Globus pallidus (tissue), 1 donor: ENCODE measurements around the gene ZNF521.

Source experiments
- DNase-seq: peaks from one replicate; pipeline ENCODE4 v3.0.0-alpha.2; 2015; ENCODE audit warnings: low spot score

Gene ZNF521

DNA sequence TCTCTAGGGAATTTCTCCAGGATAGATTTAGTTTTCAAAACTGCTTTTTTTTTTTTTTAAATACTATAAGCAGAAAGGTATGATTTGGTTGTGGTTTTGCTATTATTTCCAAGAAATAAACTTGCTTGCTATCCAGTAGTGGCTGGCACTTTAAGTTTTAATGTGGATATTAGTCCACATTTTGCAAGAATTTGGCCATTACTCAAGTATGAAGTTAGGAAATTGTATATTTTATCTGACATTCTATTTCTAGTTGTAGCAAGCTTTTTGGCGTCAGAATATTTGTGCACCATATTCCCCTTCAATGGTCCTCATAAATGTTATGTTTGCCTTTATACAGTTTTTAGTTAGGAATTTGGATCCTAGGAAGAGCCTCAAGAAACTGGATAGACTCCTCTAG is 226.3 kb downstream of the ZNF521 start:
- DNase-seq = no peak

DNA sequence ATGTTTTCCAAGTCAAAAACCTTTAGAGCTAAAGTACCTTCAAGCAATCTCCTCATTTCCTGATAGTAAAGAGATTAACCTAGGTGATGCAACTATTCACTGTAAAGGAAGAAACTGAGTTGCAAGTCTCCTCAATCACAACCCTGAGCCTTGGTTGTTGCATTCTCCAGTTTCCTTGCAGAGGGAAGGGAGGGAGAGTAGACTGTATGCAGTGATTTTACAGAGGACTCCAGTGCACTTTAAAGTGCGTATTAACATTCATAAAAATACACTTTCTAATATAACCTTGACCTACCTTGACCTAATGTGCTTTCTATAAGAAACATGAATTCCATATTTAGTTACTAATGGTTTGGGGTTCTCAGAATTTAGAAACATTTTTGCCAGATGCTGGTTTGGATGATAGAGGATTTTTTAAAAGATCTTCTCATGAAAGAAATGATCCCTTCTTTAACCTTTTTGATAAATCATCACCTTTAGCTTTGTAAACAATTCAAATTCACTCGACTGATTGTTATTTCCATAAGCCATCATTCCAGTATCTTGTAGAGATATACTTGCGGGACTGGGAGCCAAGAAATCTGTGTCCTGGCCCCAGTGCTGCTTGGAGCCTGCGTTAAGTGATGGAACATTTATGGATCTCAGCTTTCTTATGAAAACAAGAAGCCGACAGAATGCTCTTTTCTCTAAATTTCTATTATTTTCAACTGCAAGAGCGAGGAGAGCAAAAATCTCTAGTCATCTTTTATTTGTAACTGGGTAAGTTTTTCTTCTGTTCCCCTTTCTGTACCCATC is 228.3 kb downstream of the ZNF521 start:
- DNase-seq = no peak

DNA sequence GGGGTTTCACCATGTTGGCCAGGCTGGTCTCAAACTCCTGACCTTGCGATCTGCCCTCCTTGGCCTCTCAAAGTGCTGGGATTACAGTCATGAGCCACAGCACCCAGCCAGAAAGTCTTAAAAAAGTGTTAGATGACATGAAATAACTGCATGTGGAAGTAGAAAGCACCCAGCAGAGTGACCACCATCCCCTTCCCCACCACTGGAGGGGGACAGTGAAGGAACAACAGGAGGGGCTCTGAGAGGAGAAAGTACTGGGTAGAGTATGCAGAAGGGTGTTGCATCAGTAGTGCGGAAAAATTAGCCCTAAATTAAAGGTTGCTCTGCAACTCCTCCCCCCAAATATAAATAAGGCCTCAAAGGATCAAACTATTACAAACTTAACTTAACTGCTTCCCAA is 230.5 kb downstream of the ZNF521 start:
- DNase-seq = no peak

DNA sequence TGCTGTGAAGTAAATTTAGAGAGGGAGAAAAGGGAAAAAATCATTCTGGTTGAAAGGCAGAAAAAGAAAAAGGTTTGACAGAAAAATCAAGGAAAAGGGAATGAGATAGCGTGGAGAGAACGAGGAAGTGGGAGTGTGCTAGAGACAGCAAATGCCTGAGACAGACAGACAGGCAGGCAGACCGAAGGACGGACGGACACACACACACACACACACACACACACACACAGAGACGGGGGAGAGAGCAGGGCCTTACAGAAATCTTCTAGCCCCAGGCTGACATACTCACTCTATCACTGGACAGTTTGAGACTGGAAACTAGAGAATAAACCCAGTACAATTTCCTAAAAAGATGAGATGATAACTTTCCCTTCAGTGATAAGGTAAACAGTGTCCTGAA is 238.4 kb downstream of the ZNF521 start:
- no peak for DNase-seq

DNA sequence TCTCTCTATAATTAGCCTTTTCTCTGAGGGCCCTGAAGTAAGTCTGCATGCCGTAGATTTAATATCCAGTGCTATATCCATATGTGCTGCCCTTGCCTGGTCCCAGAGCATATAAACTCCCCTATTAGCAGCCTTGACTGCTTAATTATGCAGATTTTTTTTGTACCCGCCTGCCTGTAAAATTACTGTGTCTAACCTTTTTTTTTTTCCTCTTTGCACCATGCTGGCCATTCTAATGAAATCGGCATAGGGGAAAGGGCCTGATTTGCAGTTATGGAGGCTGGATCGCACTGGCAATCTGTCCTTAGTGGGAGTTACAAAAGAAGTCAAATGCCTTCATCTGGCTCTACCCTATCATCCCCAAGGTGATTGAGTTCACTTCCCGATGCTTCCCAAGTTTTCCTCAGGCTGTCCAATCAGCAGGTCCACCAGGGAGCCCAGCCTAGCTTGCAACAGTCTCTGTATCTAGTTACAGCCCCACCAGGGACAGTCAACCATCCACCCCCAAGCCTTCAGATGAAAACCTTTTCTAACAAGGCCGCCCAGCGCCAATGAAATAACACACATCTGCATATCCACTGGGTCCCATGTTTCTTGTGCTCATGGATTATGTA is 239.0 kb downstream of the ZNF521 start:
- DNase-seq = no peak

DNA sequence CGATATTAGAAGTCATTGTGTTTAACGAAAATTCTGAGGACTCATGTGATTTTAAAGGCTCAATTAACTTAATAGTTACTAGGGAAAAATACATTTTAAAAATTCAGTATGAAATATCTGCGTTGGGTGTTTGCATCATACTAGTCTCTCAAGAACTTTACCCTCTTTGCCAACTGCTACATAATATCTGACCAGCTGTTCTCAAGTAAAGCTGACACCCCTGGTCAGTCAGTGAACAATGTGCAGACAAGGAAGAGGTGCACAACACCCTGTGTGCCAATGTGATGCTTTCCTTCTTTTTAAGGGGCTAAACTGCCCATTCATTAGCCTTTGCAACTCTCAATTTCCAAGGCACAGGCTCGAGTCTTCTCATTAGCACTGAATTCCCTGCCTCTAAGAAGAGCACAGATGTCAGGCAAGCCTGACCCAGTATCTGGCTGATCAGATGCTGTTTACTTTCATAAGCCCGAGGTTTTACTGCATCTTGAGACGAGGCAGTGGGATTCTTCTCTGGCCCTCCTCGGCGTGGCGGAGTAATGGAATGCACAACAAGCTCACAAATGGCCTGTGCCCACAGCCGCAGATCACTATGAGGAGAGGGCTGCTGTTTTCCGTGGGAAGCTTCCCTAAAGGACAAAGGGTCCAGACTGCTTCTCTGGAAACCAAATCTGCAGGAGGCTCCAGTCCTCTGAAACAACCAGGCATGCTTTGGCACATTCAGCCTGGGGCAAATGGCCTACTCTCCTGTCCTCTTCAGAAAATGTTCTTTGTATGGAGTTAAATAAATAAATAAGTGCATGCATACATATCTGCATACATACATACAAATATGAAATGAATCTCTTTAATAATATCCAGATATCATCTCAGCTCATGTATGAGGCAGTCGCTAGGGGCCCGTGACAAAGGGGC is 240.3 kb downstream of the ZNF521 start:
- no peak for DNase-seq

DNA sequence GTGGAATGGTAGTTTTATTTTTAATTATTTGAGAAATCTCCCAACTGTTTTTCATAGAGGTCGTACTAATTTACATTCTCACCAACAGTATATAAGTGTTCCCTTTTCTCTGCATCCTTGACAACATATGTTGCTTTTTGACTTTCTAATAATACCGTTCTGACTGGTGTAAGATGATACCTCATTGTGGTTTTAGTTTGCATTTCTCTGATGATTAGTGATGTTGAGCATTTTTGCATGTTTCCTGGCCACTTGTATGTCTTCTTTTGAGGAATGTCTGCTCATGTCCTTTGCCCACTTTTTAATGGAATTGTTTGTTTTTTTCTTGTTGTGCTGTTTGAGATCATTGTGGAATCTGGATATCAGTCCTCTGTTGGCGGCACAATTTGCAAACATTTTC is 242.5 kb downstream of the ZNF521 start:
- no peak for DNase-seq

DNA sequence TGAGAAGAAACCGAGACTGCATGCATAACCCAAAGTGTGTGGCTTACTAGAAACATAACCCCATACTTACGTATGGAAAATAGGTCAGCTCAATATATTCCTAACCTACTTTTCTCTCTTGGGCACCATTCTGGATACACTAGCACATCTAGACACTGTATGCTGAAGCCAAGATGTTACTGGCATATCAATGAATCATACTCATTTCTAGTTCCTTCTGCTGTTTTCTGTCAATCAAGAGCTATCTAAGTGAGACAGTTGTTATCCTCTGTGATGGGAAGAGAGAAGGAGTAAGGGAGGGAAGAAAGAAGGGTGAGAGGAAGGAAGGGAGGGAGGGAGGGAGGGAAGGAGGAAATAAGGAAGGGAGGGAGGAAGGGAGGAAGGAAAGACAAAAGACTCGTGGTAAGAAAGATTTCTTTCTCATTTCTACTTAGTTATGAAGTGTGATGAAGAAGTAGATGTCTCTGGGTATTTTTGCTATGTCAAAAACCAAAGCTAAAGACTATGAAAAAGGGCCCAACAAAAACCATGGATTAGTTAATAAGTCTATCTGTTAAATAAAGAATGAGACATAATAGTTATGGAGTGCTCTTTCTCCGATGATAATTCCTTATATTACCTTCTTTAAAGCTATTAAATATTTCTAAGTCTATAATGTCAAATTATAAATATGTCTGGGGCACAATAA is 248.4 kb downstream of the ZNF521 start:
- DNase-seq = no peak

DNA sequence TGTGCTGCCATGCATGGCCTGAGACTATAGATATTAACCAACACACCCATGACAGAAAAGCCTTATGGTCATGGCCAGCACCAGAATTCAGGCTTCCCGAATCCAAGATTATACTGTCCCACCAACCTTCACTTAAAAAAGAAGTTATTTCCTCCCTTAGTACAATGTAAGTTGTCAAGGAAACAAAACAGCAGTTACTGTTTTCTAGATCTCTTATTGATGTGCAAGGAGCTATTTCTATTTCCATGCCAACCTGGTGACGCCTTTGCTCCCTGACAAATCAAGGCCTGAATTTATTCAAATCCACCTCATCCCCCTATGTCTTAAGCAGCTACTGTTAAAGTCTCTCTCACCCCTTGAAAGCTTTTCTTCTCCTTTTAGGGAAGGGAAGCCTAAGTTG is 249.3 kb downstream of the ZNF521 start:
- DNase-seq = no peak

DNA sequence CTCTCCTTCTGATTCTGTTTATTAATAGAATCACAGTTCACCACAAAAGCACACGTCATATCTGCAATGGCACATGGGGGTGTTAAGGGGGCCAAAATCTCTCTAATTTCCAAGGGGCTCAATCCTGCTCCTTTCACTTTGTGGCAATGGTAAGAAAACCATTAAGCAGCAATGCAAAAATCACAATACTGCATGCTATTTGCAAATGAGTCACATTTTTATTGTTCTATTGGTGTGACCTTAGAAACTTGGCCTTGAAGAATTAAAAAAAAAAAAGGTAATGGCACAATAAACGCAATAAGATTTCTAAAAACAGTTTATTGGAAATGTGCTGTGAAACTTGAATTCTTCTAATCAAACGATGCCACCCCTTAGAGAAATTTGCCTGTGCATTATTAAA is 251.5 kb downstream of the ZNF521 start:
- no peak for DNase-seq

DNA sequence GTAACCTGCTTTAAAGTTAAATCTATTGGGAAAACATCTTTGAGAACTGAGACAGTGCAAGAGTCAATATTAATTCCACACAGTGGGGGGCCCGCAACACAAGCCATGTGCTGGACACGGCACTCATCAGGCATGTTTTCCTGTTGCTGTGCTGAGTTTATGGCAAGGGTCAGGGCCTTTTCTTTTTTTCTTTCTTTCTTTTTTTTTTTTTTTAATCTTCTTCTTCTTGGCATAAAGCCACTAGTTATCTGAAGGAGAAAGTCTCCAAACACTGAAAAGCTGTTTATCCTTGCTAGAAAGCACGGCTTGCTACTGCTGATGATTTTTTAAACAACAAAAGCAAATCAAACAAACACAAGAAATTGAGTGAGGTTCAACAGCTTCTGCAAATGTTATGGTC is 252.1 kb downstream of the ZNF521 start:
- no peak for DNase-seq

DNA sequence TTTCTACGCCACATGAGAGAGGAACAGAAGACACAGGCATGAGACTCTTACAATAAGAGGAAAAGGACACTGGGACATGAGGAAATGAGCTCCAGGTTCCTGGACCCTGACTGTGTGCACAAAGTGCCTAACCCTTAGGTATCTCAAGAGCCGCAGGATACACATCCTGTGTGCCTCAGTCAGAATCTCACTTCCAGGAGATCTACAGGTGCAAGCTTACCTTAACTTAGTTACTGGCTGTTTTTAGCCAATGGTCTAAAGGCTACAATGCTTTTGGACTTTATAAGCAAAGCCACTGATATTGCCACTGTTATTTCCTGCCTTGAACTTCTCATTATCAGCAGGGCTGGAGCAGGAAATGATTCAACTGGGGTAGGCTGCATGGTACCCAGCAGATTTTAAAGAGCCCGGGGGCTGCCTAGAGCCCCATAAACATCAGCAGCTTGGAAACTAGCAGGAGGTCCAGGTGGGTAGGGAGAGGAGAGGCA is 254.4 kb downstream of the ZNF521 start:
- no peak for DNase-seq

DNA sequence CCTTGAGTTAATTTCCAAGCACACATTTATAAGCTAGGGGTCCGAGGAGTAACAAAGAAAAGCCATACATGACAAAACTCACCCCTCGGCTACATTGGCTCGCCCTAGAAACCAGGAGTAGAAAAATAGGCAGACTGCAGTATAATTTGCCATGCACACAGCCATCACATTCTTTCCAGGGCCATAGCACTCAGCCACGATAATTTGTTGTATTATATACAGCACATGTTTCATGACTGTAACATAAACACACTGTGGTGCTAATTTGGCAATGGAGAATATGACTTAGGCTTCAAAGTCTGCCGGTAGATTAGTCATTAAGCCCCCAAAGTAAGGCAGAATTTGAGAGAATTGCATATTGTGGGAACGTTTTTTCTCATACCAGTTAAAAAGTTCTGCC is 254.9 kb downstream of the ZNF521 start:
- no peak for DNase-seq

DNA sequence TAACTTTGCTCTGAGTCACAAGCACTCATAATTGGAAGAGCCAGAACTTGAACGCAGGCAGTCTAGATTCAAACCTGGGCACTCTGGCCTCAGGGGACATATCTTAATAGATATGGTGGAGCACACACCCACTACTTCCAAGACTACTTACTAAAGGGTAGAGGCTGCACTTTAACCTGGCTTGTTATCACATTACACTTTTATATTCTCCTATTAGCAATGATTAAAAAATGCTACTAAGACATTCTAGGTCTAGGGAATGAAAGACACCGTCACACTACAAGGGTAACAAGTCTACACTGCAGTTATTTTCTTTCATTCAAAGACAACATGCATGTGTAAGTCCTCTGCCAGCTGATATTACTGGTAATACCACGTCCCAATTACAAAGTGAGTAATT is 258.8 kb downstream of the ZNF521 start:
- DNase-seq = no peak

DNA sequence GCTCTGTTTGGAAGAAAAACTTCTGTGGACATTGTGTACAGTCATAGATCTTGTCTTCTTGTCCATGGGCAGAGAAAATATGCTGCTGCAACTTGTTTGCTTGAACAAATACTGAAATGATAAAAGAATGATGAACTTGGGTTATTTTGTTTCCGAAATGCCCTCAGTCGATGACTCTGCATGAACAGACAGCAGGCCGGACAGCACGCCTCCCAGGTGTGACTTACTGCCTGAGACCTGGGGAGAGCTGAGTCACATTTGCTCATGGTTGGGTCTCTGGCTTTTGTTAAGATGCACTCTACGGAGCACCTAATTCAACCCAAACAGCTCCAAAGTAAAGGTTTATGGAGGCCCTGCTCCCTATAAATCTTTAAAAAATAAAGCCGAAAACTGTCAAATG is 262.5 kb downstream of the ZNF521 start:
- DNase-seq = no peak

DNA sequence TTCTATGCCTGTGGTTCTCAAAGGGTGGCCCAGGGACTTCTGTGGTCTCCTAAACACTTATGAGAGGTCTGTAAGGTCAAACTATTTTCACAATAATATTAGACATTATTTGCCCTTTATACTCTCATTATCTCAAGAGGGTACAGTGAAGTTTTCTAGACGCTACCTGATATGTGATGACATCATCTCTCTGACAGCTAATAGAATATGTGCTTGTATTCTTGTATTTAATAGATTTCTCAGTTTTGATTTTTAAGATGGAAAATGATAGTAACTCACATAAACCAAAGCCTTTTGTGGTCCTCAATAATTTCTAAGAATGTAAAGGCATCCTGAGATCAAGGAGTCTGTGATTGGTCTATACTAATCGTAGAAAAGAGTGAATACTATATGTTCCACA is 265.1 kb downstream of the ZNF521 start:
- no peak for DNase-seq

DNA sequence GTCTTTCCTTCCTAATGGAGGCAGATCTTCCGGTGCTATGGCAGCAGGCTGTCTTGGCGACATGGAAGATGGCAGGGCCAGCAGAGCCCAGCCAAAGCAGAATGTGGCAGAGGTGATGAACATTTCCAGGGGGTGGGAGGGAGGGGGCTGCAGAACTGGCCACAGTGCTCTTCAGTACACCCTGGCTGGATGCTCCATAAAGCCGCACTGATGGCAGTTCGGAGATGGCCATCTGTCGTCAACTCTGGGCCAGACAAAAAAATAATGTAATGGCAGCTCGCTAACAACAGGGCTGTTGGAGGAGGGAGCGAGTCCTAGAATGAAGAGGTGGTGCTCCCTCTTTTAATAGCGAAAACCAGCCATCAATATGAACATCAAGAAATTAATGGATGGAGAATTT is 271.0 kb downstream of the ZNF521 start:
- no peak for DNase-seq

DNA sequence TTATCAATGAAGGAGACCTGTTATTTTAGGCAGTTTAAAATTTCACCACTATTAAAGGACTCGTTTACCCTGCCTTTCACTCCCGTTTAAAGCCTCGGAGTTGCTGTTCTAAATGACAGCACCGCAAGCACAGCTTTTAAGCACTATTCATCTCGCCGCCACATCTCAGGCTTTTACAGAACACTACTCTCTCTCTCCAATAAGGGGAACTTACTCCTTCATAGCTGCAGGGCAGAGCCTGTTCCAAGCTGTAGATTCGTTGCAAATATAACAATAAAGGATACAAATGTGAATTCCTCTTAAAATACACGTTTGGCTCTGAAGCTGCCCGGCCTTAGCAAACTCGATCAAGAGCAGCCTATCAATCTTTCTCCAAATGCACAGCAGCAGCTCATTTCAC is 271.8 kb downstream of the ZNF521 start:
- no peak for DNase-seq

DNA sequence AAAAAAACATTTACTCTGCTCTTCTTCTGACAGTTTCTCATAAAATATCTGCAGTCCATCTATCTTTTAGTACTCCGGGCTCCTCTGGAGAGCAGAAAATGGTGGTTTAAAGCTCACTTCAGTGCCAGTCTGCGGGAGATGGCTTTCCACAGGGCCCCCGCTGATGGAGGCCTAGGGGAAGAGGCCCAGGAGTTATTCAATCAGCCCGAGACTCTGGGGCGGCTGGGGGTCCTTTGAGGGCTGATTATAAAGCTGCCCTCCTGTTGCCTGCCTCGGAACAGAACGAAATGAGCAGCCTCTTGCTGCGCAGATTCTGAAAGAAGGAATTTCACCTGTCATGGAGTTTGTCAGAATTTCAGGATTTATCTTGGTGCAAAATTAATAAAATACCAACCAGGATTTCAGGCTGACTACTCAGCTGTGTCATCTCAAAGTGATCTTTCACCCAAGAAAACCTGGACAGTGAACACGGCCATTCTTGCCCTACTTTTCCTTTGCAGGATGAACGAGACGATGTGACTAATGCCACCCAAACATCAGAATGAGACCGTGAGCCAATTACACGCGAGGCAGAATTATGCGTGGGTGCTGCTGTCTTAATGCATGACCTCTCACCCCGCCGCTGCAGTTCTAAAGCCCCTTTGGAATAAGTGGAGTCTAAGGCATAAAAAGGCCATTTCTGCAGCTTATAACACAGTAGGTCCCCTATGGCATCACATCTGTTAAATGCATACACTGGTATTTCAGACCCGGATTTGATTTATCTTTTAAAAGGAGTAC is 273.8 kb downstream of the ZNF521 start:
- DNase-seq = no peak

DNA sequence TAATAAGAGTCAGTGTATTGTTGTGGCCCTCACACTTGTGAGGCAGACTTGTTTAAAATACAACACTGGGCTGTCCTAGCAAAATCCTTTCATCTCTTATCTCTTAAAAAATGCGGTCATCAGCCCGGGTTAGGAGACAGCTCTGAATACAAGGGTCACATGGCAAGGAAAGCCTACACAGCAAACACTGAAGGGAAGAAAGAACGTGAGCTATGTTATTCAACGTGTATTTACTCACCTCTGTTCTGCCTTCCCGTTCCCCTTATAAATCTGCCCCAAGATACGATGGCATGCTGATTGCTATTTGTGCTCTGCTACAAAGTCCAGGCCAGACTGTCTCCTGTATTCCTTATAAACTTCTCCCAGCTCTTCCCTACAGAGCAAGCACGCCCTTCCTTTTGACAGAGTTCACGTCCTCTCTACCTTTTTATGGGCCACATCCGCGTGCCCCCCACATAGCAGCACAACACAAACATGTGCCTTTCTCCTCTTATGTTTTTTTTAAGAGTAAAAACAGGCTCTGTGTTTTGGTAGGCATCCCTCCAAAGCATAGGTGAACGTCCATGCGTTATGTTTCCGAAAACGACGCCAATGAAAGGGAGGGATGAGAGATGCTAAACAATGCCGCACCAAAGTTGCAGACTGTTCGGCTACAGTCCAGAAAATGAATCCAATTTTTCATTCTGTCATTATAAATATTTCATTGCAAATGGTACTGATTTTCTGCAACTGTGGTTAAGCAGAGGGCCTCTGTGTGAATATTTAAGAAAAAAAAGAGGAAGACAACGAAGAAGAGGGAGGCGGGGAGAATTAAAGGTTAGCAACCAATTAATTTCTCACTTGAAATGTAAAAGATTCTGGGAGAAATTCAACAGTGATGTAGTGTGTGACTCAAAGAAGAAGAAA is 274.7 kb downstream of the ZNF521 start:
- DNase-seq = no peak
